Upper lobe of left lung (tissue), 4 donors: Measurements from ENCODE around the gene GNGT1.

Source experiments
- CTCF ChIP-seq, 6 experiments: fragments of 450-650 bp in 4 of 6; fragments of 200-600 bp in 2 of 6; sonication (generic) in 2 of 6; IDR thresholded peaks; one replicate each; pipeline ENCODE4 v1.5.1; 2016 to 2019; ENCODE audit warnings: antibody characterized with exemption in 6 of 6
- EP300 ChIP-seq, 4 donors: sonication (generic); formaldehyde crosslinking; IDR thresholded peaks; one replicate each; pipeline ENCODE4 v1.5.1; 2017; ENCODE audit warnings: antibody characterized with exemption in 4 of 4, control low read depth in 2 of 4
- POLR2A ChIP-seq, 4 donors: fragments of 450-650 bp; IDR thresholded peaks; one replicate each; pipeline ENCODE4 v1.5.1; 2016 to 2017; ENCODE audit warnings: antibody characterized with exemption in 4 of 4, mild to moderate bottlenecking in 2 of 4

DNA sequence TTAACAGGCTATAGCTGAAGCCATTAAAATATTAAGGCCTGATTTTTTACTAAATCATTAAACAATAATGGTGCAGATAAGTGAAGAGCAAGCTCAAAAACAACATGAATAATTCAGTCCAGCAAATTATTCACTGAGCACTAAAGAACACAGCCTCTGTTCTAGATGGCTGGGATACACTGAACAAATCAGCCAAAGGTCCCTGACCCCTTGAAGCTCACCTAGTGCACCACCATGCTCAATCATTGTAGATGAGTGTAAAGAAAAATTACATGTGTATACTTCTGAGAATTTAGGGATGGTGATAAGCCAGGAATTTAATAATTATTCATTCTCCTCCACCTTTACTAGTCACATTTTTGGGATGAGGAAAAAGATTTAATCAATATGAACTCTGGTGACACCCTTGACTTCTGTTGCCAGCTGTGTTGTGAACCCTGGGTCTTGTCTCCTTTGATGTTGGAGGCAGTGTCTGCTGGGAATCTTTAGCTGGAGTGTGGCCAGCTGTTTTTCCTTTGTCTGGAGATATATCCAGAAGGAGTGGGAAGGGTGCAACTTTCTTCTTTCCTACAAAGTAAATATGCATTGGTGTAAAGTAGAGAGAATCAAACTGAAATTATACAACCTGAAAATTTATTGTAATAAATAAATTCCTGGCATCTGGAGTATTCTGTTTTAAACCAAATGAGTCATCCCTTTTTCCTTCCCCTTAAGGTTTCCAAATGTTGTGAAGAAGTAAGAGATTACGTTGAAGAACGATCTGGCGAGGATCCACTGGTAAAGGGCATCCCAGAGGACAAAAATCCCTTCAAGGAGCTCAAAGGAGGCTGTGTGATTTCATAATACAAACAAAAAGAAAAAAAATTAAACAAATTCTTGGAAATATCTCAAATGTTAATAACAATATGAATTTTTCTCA is 4.0 kb downstream of the GNGT1 start:
- TF ChIP-seq EP300 (IDR thresholded peaks at IDR 0.05) (no peak), POLR2A (IDR thresholded peaks at IDR 0.05) (no peak), CTCF (IDR thresholded peaks at IDR 0.05) (no peak)
